CD8-positive, alpha-beta memory T cell (primary cell): Measurements from ENCODE around the gene CCL5. TPM values are rescaled to one million over a fixed set of nuclear protein-coding genes. Genes with fewer than 3 reads are reported as not detected.

Source experiments
- CTCF ChIA-PET: fragments of 350-600 bp; sonication (Branson Sonifier 250); formaldehyde crosslinking; loops from one replicate; lab custom pipeline; 2021; ENCODE audit warnings: antibody characterized with exemption; lab: Charles Lee
- POLR2A ChIA-PET: fragments of 350-600 bp; sonication (Branson Sonifier 250); formaldehyde crosslinking; loops from one replicate; lab custom pipeline; 2021; ENCODE audit warnings: antibody characterized with exemption; lab: Charles Lee
- DNase-seq, 5 donors: peaks; one replicate each; pipeline versions ENCODE4 v3.0.0 to v3.0.0-alpha.2; 2020 to 2022; ENCODE audit warnings: mixed read lengths in 1 of 5
- H3K27ac ChIP-seq: one replicate; pipeline ENCODE4 v1.7.0; 2013; ENCODE audit warnings: low read depth, mild to moderate bottlenecking, low read length, moderate library complexity
- H3K27me3 ChIP-seq: 2 replicates; pipeline ENCODE4 v1.7.0; 2013; ENCODE audit warnings: low read length, mild to moderate bottlenecking; ENCODE audit not compliant: insufficient read depth, poor library complexity, severe bottlenecking
- H3K36me3 ChIP-seq: 2 replicates; pipeline ENCODE4 v1.7.0; 2013; ENCODE audit warnings: mild to moderate bottlenecking, low read length, moderate library complexity; ENCODE audit not compliant: insufficient read depth
- H3K4me1 ChIP-seq: 2 replicates; pipeline ENCODE4 v1.7.0; 2013; ENCODE audit warnings: mild to moderate bottlenecking, low read length, moderate library complexity; ENCODE audit not compliant: insufficient read depth
- H3K4me3 ChIP-seq: 2 replicates; pipeline ENCODE4 v1.7.0; 2013; ENCODE audit warnings: mild to moderate bottlenecking, low read length
- H3K9me3 ChIP-seq: 2 replicates; pipeline ENCODE4 v1.7.0; 2013; ENCODE audit warnings: mild to moderate bottlenecking, low read length
- H3K27ac Mint-ChIP-seq, 8 donors: one replicate each; pipeline ENCODE4 v1.8.0; 2020 to 2021; ENCODE audit warnings: mixed read lengths in 8 of 8, mild to moderate bottlenecking in 6 of 8, inconsistent platforms in 3 of 8, moderate library complexity in 3 of 8
- H3K27me3 Mint-ChIP-seq, 2 donors: one replicate each; pipeline ENCODE4 v1.8.0; 2020 to 2021; ENCODE audit warnings: mixed read lengths in 2 of 2, mild to moderate bottlenecking in 1 of 2, moderate library complexity in 1 of 2
- H3K36me3 Mint-ChIP-seq, 3 donors: one replicate each; pipeline ENCODE4 v1.8.0; 2020 to 2021; ENCODE audit warnings: mixed read lengths in 3 of 3, inconsistent platforms in 1 of 3, mild to moderate bottlenecking in 1 of 3
- H3K4me1 Mint-ChIP-seq, 3 donors: one replicate each; pipeline ENCODE4 v1.8.0; 2020 to 2021; ENCODE audit warnings: mixed read lengths in 3 of 3, inconsistent platforms in 1 of 3, mild to moderate bottlenecking in 1 of 3
- H3K4me3 Mint-ChIP-seq, 7 donors: one replicate each; pipeline ENCODE4 v1.8.0; 2020 to 2021; ENCODE audit warnings: mixed read lengths in 7 of 7, mild to moderate bottlenecking in 6 of 7, moderate library complexity in 4 of 7, inconsistent platforms in 2 of 7
- H3K9me3 Mint-ChIP-seq, 5 donors: one replicate each; pipeline ENCODE4 v1.8.0; 2020 to 2022; ENCODE audit warnings: mixed read lengths in 5 of 5, mild to moderate bottlenecking in 3 of 5, moderate library complexity in 2 of 5, inconsistent platforms in 1 of 5
- polyA plus RNA-seq: library from polyadenylated mRNA; unstranded; fragments of 300-500 nt; fragmentation: Illumina TruSeq; gene quantifications from one replicate; pipeline ENCODE4 v1.2.3, GENCODE V29; 2021
- total RNA-seq, 2 experiments: library from RNA; stranded (reverse); gene quantifications; one replicate each; pipeline ENCODE4 v1.2.3, GENCODE V29; 2021

Gene CCL5
- 100 to 1,000 TPM; 580 to 591 TPM for total RNA-seq
- 2,769 TPM for polyA plus RNA-seq

DNA sequence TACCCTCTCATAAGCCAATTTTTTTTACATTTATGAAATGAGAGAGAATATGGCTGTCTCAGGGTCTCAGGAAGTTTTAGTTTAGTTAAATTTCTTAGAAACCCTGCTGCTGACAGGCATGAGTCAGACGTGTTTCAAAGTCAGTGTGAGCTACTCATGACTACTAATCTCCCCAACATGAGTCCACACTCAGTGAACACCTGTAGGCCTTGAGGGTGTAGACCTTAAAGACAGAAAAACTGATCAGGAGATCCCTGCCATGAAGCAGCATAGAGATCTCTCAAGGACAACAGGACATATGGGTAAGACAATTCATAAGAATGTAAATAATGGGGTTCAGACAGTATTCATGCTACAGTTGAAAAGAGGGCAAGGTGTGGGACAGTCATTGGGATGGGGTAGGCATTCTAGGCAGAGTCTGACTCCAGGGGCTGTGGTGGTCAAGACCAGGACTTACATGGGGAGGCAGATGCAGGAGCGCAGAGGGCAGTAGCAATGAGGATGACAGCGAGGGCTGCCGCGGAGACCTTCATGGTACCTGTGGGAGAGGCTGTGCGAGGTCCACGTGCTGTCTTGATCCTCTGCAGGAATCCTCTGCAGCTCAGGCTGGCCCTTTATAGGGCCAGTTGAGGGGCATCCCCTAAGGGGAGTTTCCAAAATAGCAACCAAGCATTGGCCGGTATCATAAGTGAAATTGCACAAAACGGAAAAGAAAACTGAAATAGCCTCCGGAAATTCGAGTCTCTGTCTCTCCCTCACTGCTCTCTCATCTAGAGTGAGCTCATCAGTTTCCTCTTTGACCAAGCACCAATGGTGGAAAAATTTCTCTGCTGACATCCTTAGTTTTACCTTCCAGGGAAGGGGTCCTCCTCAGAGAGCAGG is at the start of gene CCL5:
Gene CCL5 (minus strand): TSS at position 588 of the 882 bp plus-strand sequence.
- Histone ChIP-seq H3K27me3 (no peaks in the 10 kb centered on the region), H3K4me3 (peak within 1 kb of the TSS; percentile 76), H3K36me3 (no peaks in the 10 kb centered on the region), H3K27ac (peak within 1 kb of the TSS; percentile 84), H3K4me1 (peaks cover 27% of the 10 kb centered on the region), H3K9me3 (no peaks in the 10 kb centered on the region)
- peak in 4 of 5 donors; percentile 71 to 92 (median 78) for DNase-seq
- POLR2A ChIA-PET, result interaction anchor here (0.6 to 4.2 kb wide), 13 partner anchors 9 to 223 kb away, joined by 3 to 100 read pairs (median 7); partner anchors contain the start of genes HEATR9, RDM1 and TAF15
- H3K9me3 Mint-ChIP-seq, result no peaks in the 10 kb centered on the region
- peaks cover 45 to 57% (median 56%) of the 10 kb centered on the region in 3 donors for H3K4me1 Mint-ChIP-seq
- H3K36me3 Mint-ChIP-seq, result peaks cover 23 to 51% (median 42%) of the 10 kb centered on the region in 3 donors
- peak within 1 kb of the TSS; percentile 92 to 99 (median 97) for H3K4me3 Mint-ChIP-seq
- H3K27ac Mint-ChIP-seq, result peak within 1 kb of the TSS; percentile 89 to 98 (median 92)
- CTCF ChIA-PET, result interaction anchor here (0.7 to 15.3 kb wide), 12 partner anchors 9 to 116 kb away, joined by 3 to 144 read pairs (median 5); partner anchors contain the start of genes HEATR9, RDM1 and TAF15
- no peaks in the 10 kb centered on the region for H3K27me3 Mint-ChIP-seq

DNA sequence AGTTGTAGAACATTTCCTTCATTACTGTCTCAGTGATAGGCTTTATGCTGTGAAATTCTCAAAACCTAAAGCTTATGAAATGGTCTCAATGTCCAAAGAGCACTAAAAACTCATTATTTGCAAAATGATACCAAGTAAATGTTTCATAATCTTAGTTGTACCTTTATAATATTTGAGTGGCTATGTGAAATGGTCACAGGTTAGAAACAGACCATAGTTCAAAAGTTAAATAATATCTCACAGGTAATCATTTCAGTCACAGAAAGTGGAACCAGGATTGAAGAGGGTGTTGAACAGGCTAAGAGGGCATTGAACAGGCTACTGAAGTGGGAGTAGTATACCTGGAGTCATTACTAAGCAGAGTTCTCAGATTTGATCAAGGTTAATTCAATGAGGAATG is 47.6 kb upstream of the CCL5 start:
- Histone ChIP-seq H3K4me3 (no peak overlapping the region), H3K27me3 (no peaks in the 10 kb centered on the region), H3K27ac (no peak overlapping the region), H3K4me1 (peaks cover 11% of the 10 kb centered on the region), H3K9me3 (no peaks in the 10 kb centered on the region), H3K36me3 (no peaks in the 10 kb centered on the region)
- peaks cover 0 to 11% (median 0%) of the 10 kb centered on the region in 3 donors for H3K36me3 Mint-ChIP-seq
- POLR2A ChIA-PET, result no interaction called here
- no peaks in the 10 kb centered on the region for H3K9me3 Mint-ChIP-seq
- H3K27ac Mint-ChIP-seq, result peak overlapping the region in 4 of 8 donors; percentile 20 to 49 (median 36)
- no peak for DNase-seq
- H3K4me3 Mint-ChIP-seq, result peak overlapping the region in 2 of 7 donors; percentile 13 to 73
- H3K27me3 Mint-ChIP-seq, result no peaks in the 10 kb centered on the region
- H3K4me1 Mint-ChIP-seq, result peaks cover 32 to 54% (median 35%) of the 10 kb centered on the region in 3 donors
- CTCF ChIA-PET, result no interaction called here

DNA sequence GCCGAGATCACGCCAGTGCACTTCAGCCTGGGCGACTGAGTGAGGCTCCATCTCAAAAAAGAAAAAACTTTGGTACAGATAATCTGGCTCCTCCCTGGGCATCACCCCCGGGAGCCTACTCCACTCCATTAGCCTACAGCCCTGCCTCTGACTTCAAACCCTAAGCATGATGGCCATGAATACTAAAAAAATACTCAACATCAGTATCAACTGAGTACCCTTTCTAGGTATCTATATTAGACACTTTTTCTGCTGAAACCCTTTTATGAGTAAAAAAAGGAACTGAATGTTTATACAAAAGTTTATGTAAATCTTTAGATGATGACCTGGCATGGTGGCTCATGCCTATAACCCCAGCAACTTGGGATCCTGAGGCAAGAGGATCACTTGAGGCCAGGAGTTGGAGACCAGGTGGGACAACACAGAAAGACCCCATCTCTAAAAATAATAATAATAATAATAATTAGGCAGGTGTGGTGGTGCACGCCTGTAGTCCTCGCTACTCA is 43.5 kb upstream of the CCL5 start:
- H3K4me1 Mint-ChIP-seq, result peaks cover 39 to 60% (median 41%) of the 10 kb centered on the region in 3 donors
- H3K36me3 Mint-ChIP-seq, result peaks cover 0 to 18% (median 4%) of the 10 kb centered on the region in 3 donors
- ChIA-PET POLR2A (interaction anchor here (1.0 to 1.3 kb wide), 3 partner anchors 34 to 59 kb away, joined by 3 to 5 read pairs (median 3); partner anchors contain the start of gene CCL5), CTCF (interaction anchor here (1.4 kb wide), 1 partner anchor 159 kb away, joined by 4 read pairs; no protein-coding TSS in a partner anchor)
- H3K27ac ChIP-seq, result no peak overlapping the region
- H3K9me3 ChIP-seq, result no peaks in the 10 kb centered on the region
- no peaks in the 10 kb centered on the region for H3K9me3 Mint-ChIP-seq
- no peaks in the 10 kb centered on the region for H3K27me3 Mint-ChIP-seq
- peaks cover 5% of the 10 kb centered on the region for H3K4me1 ChIP-seq
- H3K27ac Mint-ChIP-seq, result peak overlapping the region in 3 of 8 donors; percentile 5 to 77 (median 29)
- no peaks in the 10 kb centered on the region for H3K27me3 ChIP-seq
- no peaks in the 10 kb centered on the region for H3K36me3 ChIP-seq
- H3K4me3 Mint-ChIP-seq, result no peak overlapping the region
- H3K4me3 ChIP-seq, result no peak overlapping the region
- no peak for DNase-seq

DNA sequence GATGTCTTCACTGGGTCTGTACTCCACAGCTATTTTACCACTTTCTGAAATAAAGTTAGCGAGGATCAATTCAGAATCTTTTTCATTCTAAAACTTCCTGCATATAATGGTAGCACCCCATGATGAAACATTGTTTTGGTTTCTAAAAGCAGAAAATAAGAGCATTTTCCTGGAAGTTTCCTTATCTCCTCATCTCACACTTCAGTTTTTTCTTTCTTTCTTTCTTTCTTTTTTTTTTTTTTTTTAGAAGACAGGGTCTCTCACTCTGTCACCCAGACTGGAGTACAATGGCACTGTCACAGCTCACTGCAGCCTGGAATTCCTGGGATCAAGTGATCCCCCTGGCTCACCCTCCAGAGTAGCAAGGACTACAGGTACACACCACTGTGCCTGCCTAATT is 40.1 kb upstream of the CCL5 start:
- Mint-ChIP-seq H3K4me3 (no peak overlapping the region), H3K27ac (peak overlapping the region in 3 of 8 donors; percentile 16 to 55 (median 17)), H3K27me3 (no peaks in the 10 kb centered on the region), H3K4me1 (peaks cover 43 to 75% (median 47%) of the 10 kb centered on the region in 3 donors), H3K9me3 (no peaks in the 10 kb centered on the region), H3K36me3 (peaks cover 0 to 13% (median 4%) of the 10 kb centered on the region in 3 donors)
- POLR2A ChIA-PET, result no interaction called here
- no peak overlapping the region for H3K27ac ChIP-seq
- DNase-seq, result no peak
- H3K4me1 ChIP-seq, result peaks cover 10% of the 10 kb centered on the region
- CTCF ChIA-PET, result no interaction called here
- no peak overlapping the region for H3K4me3 ChIP-seq
- no peaks in the 10 kb centered on the region for H3K36me3 ChIP-seq
- H3K27me3 ChIP-seq, result no peaks in the 10 kb centered on the region
- no peaks in the 10 kb centered on the region for H3K9me3 ChIP-seq

DNA sequence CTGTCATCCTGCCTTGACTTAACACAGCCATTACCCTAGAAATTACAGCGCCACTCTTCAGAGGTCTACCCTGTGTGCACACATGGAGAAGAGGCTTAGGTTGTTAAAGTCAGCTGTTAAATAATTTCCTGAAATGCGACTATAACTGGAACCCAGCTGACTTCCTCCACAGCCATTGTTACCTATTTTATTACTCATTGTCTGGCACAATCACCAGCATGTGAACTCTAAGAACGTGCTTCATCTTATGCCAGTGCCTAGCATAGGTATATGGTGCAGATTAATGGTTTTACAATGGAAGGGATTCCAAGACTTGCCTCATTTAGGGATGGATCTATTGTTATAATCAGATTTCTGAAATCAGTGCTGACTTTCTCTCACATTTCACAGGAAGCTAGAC is 38.5 kb upstream of the CCL5 start:
- H3K4me1 Mint-ChIP-seq, result peaks cover 50 to 77% (median 51%) of the 10 kb centered on the region in 3 donors
- POLR2A ChIA-PET, result interaction anchor here (0.6 to 1.5 kb wide), 2 partner anchors 11 to 224 kb away, joined by 3 read pairs; no protein-coding TSS in a partner anchor

DNA sequence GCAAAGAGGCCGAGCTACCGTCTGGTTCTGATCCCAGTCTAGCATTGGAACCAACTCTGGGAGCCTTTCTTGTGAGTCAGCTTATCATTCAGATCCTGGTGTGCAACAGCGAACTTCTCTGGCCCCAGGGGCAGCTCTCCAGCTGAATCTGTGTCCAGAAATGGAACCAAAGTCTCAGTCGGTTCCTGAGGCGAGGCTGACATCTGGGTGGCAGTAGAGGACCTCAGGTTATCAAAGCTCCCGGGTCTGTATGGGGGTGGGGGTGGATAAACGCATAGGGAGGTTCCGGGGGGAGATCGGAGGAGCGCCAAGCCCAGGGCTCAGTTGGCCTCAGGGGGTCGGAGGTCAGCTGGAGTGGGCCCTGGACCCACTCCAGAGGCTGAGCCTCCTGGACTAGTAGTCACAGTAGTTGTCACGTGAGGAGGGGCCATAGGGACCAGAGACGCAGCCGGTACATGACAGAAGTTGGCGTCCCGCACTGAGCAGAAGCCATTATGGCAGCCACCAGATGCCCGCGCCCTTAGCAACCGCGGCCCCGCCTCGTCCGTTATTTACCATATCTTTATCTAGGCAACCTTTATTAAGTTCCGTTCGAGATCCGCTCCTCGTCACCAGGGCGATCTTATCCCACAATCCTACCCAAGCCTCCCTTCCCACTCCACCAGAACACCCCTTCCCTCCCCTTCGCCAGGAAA is 37.5 kb upstream of the CCL5 start:
- peaks cover 0 to 13% (median 4%) of the 10 kb centered on the region in 3 donors for H3K36me3 Mint-ChIP-seq
- Histone ChIP-seq H3K4me1 (peaks cover 22% of the 10 kb centered on the region), H3K36me3 (no peaks in the 10 kb centered on the region), H3K27ac (no peak overlapping the region), H3K4me3 (no peak overlapping the region), H3K27me3 (no peaks in the 10 kb centered on the region), H3K9me3 (no peaks in the 10 kb centered on the region)
- H3K4me1 Mint-ChIP-seq, result peaks cover 57 to 83% (median 61%) of the 10 kb centered on the region in 3 donors
- ChIA-PET POLR2A (interaction anchor here (0.6 to 1.5 kb wide), 2 partner anchors 10 to 225 kb away, joined by 3 read pairs; no protein-coding TSS in a partner anchor), CTCF (interaction anchor here (1.4 to 1.9 kb wide), 4 partner anchors 11 to 68 kb away, joined by 4 to 6 read pairs (median 4); no protein-coding TSS in a partner anchor)
- H3K4me3 Mint-ChIP-seq, result no peak overlapping the region
- DNase-seq, result no peak
- H3K27ac Mint-ChIP-seq, result peak overlapping the region in 3 of 8 donors; percentile 22 to 63 (median 29)
- H3K9me3 Mint-ChIP-seq, result no peaks in the 10 kb centered on the region
- no peaks in the 10 kb centered on the region for H3K27me3 Mint-ChIP-seq

More for the DNA sequence above, 38.5 kb upstream of the CCL5 start:
- Mint-ChIP-seq H3K36me3 (peaks cover 0 to 13% (median 4%) of the 10 kb centered on the region in 3 donors), H3K9me3 (no peaks in the 10 kb centered on the region), H3K27ac (peak overlapping the region in 1 of 8 donors; percentile 5), H3K27me3 (no peaks in the 10 kb centered on the region), H3K4me3 (no peak overlapping the region)
- DNase-seq, result no peak
- Histone ChIP-seq H3K27ac (no peak overlapping the region), H3K36me3 (no peaks in the 10 kb centered on the region), H3K4me3 (no peak overlapping the region), H3K4me1 (peaks cover 13% of the 10 kb centered on the region), H3K27me3 (no peaks in the 10 kb centered on the region), H3K9me3 (no peaks in the 10 kb centered on the region)
- CTCF ChIA-PET, result no interaction called here
